Measurements from ENCODE around the gene DAAM2.

- no peak for TF ChIP-seq PHB2 (IDR thresholded peaks at IDR 0.05; ENCODE audit: low read depth)
- TF ChIP-seq HMG20B (CRISPR knock-in tag; IDR thresholded peaks at IDR 0.05) = no peak
Measured at GRCh38 chr6:39844866-39845265, 52.7 kb downstream of the DAAM2 start.
